ENCODE results near the gene ZNF774. TPM values are rescaled to one million over a fixed set of nuclear protein-coding genes. Genes with fewer than 3 reads are reported as not detected.

The ZNF774 gene
- total RNA-seq, 1 donor from 2014 or later: 6.2 TPM

DNA sequence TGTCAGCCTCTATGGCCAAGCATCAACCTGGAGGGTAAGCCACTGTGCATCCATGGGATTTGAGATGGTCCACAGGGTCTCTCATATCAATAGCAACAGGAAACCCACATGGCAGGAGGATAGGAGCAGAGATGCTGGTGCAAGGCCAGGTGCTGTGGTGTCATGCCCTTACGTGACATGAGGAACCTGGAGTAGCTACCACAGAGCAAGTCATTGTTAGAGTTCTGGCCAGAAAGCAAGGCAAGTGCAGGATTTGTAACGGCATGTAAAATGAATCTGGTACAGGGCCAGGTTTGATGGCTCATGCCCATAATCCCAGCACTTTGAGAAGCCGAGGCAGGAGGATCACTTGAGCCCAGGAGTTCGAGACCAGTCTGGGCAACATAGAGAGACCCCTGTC is 14.8 kb upstream of the ZNF774 start:
- Mint-ChIP-seq H3K4me1 (no peaks in the 10 kb centered on the region), H3K27me3 (ENCODE audit: low read depth) (no peaks in the 10 kb centered on the region), H3K9me3 (no peaks in the 10 kb centered on the region), H3K4me3 (no peak overlapping the region), H3K27ac (ENCODE audit: unreplicated experiment) (no peak overlapping the region), H3K36me3 (ENCODE audit: low read depth) (no peaks in the 10 kb centered on the region)
- no peak for DNase-seq (ENCODE audit: low read depth, low spot score)
- TF ChIP-seq, protein P1, sequence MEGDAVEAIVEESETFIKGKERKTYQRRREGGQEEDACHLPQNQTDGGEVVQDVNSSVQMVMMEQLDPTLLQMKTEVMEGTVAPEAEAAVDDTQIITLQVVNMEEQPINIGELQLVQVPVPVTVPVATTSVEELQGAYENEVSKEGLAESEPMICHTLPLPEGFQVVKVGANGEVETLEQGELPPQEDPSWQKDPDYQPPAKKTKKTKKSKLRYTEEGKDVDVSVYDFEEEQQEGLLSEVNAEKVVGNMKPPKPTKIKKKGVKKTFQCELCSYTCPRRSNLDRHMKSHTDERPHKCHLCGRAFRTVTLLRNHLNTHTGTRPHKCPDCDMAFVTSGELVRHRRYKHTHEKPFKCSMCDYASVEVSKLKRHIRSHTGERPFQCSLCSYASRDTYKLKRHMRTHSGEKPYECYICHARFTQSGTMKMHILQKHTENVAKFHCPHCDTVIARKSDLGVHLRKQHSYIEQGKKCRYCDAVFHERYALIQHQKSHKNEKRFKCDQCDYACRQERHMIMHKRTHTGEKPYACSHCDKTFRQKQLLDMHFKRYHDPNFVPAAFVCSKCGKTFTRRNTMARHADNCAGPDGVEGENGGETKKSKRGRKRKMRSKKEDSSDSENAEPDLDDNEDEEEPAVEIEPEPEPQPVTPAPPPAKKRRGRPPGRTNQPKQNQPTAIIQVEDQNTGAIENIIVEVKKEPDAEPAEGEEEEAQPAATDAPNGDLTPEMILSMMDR (conservative IDR thresholded peaks at IDR 0.05): no peak

DNA sequence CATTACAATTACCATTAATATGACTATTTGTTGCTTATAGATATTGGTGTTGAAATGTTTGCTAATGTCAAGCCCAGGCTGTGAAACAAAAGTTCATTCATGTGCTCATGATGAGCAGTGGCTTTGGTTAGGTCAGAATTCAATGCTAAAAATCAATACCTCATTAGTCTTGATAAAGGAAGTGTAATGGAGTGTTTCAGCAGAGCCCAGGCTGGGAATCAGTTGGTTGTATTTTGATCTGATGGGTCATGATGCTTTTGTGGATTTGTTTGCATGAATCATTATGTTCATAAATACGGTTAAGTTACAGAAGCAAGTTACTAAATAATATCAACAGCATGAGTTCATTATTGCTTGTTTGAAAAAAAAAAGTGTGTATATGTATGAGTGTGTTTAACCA is 13.6 kb upstream of the ZNF774 start:
- DNase-seq (ENCODE audit: low read depth, low spot score): no peak
- H3K27me3 Mint-ChIP-seq (ENCODE audit: low read depth): no peaks in the 10 kb centered on the region
- H3K36me3 Mint-ChIP-seq (ENCODE audit: low read depth): no peaks in the 10 kb centered on the region
- TF ChIP-seq, protein P1 (conservative IDR thresholded peaks at IDR 0.05): no peak
- no peaks in the 10 kb centered on the region for H3K9me3 Mint-ChIP-seq
- no peaks in the 10 kb centered on the region for H3K4me1 Mint-ChIP-seq
- H3K4me3 Mint-ChIP-seq: no peak overlapping the region
- no peak overlapping the region for H3K27ac Mint-ChIP-seq (ENCODE audit: unreplicated experiment)

DNA sequence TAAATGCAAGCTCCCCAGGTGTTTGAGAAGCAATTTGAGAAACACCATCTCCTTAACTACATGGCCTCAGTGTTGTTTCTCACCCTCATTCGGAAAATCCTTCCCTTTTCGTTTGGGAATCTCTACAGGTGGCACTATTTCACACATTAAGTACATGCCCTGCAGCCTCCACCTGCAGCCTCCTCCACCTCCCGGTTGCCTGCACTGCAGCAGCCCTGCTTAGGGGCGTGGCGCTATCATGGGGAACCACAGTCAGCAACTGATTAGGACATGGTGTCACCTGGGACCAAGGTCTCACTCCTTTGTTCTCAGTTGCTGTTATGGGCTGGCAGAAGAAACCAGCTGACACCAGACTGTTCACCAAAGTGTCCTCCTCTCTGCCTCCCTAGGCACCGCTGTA is 11.7 kb upstream of the ZNF774 start:
- Mint-ChIP-seq H3K27me3 (ENCODE audit: low read depth) (no peaks in the 10 kb centered on the region), H3K27ac (ENCODE audit: unreplicated experiment) (no peak overlapping the region), H3K9me3 (no peaks in the 10 kb centered on the region)

DNA sequence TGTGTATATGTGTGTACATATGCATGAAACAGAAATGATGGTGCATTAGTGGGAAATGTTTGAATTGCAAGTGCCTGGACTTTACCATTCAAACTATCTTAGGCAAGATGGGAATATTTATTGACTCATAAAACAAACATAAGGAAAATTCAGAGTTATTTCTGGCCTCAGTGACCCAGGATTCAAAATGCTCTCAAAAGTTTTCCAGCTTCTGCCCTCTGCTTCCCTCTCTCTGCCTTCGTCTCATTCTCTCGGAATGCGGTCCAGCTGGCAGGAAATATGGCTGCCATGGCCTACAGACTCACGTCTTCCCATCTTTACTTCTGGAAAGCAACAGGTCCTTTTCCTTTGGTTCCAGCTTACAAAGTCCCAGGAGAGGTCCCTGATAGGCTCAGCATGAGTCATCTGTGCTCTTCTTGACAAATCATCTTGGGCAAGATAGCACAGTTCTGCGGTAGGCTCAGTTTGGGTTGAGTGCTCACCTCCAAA is 8.7 kb upstream of the ZNF774 start:
- TF ChIP-seq, protein P1 (conservative IDR thresholded peaks at IDR 0.05): no peak
- no peaks in the 10 kb centered on the region for H3K4me1 Mint-ChIP-seq
- H3K4me3 Mint-ChIP-seq: no peak overlapping the region
- DNase-seq (ENCODE audit: low read depth, low spot score): no peak
- peaks cover 2% of the 10 kb centered on the region for H3K27me3 Mint-ChIP-seq (ENCODE audit: low read depth)
- H3K27ac Mint-ChIP-seq (ENCODE audit: unreplicated experiment): no peak overlapping the region
- H3K36me3 Mint-ChIP-seq (ENCODE audit: low read depth): no peaks in the 10 kb centered on the region
- no peaks in the 10 kb centered on the region for H3K9me3 Mint-ChIP-seq

More for the DNA sequence above, 11.7 kb upstream of the ZNF774 start:
- H3K36me3 Mint-ChIP-seq (ENCODE audit: low read depth): no peaks in the 10 kb centered on the region
- H3K4me3 Mint-ChIP-seq: no peak overlapping the region
- H3K4me1 Mint-ChIP-seq: no peaks in the 10 kb centered on the region
- DNase-seq (ENCODE audit: low read depth, low spot score): no peak
- TF ChIP-seq, protein P1 (conservative IDR thresholded peaks at IDR 0.05): no peak

DNA sequence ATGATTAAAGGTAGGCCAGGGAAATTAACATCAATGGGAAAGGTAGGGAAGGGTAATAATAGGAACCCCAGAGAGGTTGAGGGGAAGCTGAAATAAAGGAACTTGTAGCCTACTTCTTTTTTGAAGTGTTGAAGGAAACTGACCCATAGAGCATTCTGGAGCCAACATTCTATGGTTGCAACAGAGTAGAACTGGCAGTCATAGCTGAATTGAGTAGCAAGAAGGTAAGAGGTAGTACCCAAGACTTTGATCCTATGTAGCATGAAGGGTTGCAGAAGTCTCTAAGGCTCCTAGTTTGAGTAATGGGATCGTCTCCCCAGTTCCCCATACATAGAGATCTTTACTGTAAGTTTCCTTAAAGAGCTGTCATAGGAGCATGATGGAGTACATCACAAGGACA is 7.4 kb upstream of the ZNF774 start:
- H3K27me3 Mint-ChIP-seq (ENCODE audit: low read depth): peaks cover 2% of the 10 kb centered on the region

More for the DNA sequence above, 7.4 kb upstream of the ZNF774 start:
- TF ChIP-seq, protein P1 (conservative IDR thresholded peaks at IDR 0.05): no peak
- H3K4me3 Mint-ChIP-seq: no peak overlapping the region
- H3K27ac Mint-ChIP-seq (ENCODE audit: unreplicated experiment): no peak overlapping the region
- no peaks in the 10 kb centered on the region for H3K9me3 Mint-ChIP-seq
- no peaks in the 10 kb centered on the region for H3K4me1 Mint-ChIP-seq
- no peak for DNase-seq (ENCODE audit: low read depth, low spot score)
- H3K36me3 Mint-ChIP-seq (ENCODE audit: low read depth): no peaks in the 10 kb centered on the region

Measured in neural crest cell (in vitro differentiated cells).